Fibroblast of lung (primary cell): ENCODE data around the gene USP17L27. TPM values are rescaled to one million over a fixed set of nuclear protein-coding genes. Genes with fewer than 3 reads are reported as not detected.
"Not testable (repeated sequence)": the region's sequence is repeated elsewhere in the genome, so short reads cannot be mapped to it uniquely, and the experiment has no call there.

ENCODE experiments used
- DNase-seq, 2 donors: peaks; one replicate each; pipeline versions ENCODE4 v3.0.0 to v3.0.0-alpha.2; 2010; ENCODE audit warnings: low read depth in 2 of 2
- H2AFZ ChIP-seq: 2 replicates; pipeline ENCODE4 v1.5.1; 2012; ENCODE audit warnings: low read length, control low read depth, inconsistent platforms
- H3K27ac ChIP-seq: 2 replicates; pipeline ENCODE4 v1.5.1; 2011; ENCODE audit warnings: low read length, control low read depth; ENCODE audit not compliant: insufficient read depth
- H3K27me3 ChIP-seq: 2 replicates; pipeline ENCODE4 v1.5.1; 2011; ENCODE audit warnings: mild to moderate bottlenecking, low read length; ENCODE audit not compliant: control insufficient read depth, insufficient read depth
- H3K36me3 ChIP-seq: 2 replicates; pipeline ENCODE4 v1.5.1; 2011; ENCODE audit warnings: low read length; ENCODE audit not compliant: control insufficient read depth, insufficient read depth
- H3K4me1 ChIP-seq: 2 replicates; pipeline ENCODE4 v1.5.1; 2011; ENCODE audit warnings: low read length; ENCODE audit not compliant: control insufficient read depth, insufficient read depth; ENCODE audit errors: extremely low read depth
- H3K4me2 ChIP-seq: 2 replicates; pipeline ENCODE4 v1.5.1; 2011; ENCODE audit warnings: low read length, control low read depth; ENCODE audit not compliant: insufficient read depth; ENCODE audit errors: extremely low read depth
- H3K4me3 ChIP-seq, 4 experiments: fragments of 200-600 bp in 1 of 4; sonication (generic) in 1 of 4; replicated peaks in 1 of 4; 2 replicates each; pipeline ENCODE4 v1.5.1; 2011 to 2016; ENCODE audit warnings: low read length in 4 of 4, low read depth in 3 of 4, mild to moderate bottlenecking in 3 of 4, control low read depth in 2 of 4, inconsistent platforms in 1 of 4, mixed read lengths in 1 of 4; ENCODE audit not compliant: insufficient read depth in 1 of 4; ENCODE audit errors: control extremely low read depth in 1 of 4
- H3K79me2 ChIP-seq: 2 replicates; pipeline ENCODE4 v1.5.1; 2012; ENCODE audit warnings: mild to moderate bottlenecking, low read length, inconsistent platforms; ENCODE audit not compliant: control insufficient read depth, insufficient read depth
- H3K9ac ChIP-seq: 2 replicates; pipeline ENCODE4 v1.5.1; 2011; ENCODE audit warnings: mild to moderate bottlenecking, low read length, control low read depth; ENCODE audit not compliant: insufficient read depth
- H3K9me3 ChIP-seq: 2 replicates; pipeline ENCODE4 v1.5.1; 2012; ENCODE audit warnings: low read depth, low read length; ENCODE audit not compliant: control insufficient read depth, insufficient read depth
- H4K20me1 ChIP-seq: 2 replicates; pipeline ENCODE4 v1.5.1; 2011; ENCODE audit warnings: low read length; ENCODE audit not compliant: control insufficient read depth, insufficient read depth; ENCODE audit errors: extremely low read depth
- polyA plus RNA-seq, 2 donors: library from polyadenylated mRNA; depleted of rRNA in 1 of 2; stranded (reverse) in 1 of 2; unstranded in 1 of 2; fragments of >200 nt; gene quantifications; 2 replicates each; pipeline ENCODE4 v1.2.1, GENCODE V29; 2011 to 2012; ENCODE audit warnings: missing spikeins in 1 of 2
- total RNA-seq: library from RNA; depleted of rRNA; stranded (reverse); fragments of >200 nt; gene quantifications from 2 replicates; pipeline ENCODE4 v1.2.1, GENCODE V29; 2014

USP17L27 gene
- total and polyA plus RNA-seq, 2 donors (not counting 1 experiment from before 2014, with no cell fraction given), result not detected

DNA sequence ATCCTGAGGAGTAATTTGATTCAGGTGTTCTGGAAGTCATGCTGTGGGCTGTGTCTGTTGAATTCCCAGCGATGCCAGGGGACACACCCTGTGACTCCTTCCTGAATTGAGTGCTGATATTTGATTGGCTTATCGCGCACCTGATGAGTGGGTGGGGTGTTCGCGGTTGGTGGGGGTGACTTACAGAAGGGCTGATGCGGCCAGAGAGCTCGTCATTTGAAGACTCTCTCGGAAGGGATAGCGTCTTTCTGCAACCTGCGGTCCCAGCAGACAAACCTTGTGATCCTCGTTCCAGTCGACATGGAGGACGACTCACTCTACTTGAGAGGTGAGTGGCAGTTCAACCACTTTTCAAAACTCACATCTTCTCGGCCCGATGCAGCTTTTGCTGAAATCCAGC lies 4.6 kb downstream of the USP17L27 start, which contains the start of gene USP17L28:
TSS of gene USP17L28 (plus strand) at position 301 of the 400 bp plus-strand sequence. CDS start at position 301, 0 bp downstream.
- not testable (repeated sequence) for H3K4me1 ChIP-seq, H2AFZ ChIP-seq, H3K9ac ChIP-seq, H3K4me2 ChIP-seq, H3K27me3 ChIP-seq, DNase-seq, H3K9me3 ChIP-seq, H3K79me2 ChIP-seq, H4K20me1 ChIP-seq, H3K4me3 ChIP-seq, H3K36me3 ChIP-seq, H3K27ac ChIP-seq

- not testable (repeated sequence) for DNase-seq, H3K36me3 ChIP-seq, H3K4me3 ChIP-seq, H3K4me1 ChIP-seq, H3K9ac ChIP-seq, H2AFZ ChIP-seq, H3K27ac ChIP-seq, H3K4me2 ChIP-seq, H3K79me2 ChIP-seq, H3K27me3 ChIP-seq, H3K9me3 ChIP-seq, H4K20me1 ChIP-seq
These were observed 6.9 kb downstream of the USP17L27 start for GRCh38 chr4:9350866-9351265.

DNA sequence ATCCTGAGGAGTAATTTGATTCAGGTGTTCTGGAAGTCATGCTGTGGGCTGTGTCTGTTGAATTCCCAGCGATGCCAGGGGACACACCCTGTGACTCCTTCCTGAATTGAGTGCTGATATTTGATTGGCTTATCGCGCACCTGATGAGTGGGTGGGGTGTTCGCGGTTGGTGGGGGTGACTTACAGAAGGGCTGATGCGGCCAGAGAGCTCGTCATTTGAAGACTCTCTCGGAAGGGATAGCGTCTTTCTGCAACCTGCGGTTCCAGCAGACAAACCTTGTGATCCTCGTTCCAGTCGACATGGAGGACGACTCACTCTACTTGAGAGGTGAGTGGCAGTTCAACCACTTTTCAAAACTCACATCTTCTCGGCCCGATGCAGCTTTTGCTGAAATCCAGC lies 9.4 kb downstream of the USP17L27 start, which contains the start of gene USP17L29:
TSS of gene USP17L29 (plus strand) at position 301 of the 400 bp plus-strand sequence. CDS start at position 301, 0 bp downstream.
- not testable (repeated sequence) for H3K27me3 ChIP-seq

DNA sequence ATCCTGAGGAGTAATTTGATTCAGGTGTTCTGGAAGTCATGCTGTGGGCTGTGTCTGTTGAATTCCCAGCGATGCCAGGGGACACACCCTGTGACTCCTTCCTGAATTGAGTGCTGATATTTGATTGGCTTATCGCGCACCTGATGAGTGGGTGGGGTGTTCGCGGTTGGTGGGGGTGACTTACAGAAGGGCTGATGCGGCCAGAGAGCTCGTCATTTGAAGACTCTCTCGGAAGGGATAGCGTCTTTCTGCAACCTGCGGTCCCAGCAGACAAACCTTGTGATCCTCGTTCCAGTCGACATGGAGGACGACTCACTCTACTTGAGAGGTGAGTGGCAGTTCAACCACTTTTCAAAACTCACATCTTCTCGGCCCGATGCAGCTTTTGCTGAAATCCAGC lies 18.9 kb downstream of the USP17L27 start, which contains the start of gene USP17L30:
TSS of gene USP17L30 (plus strand) at position 301 of the 400 bp plus-strand sequence. CDS start at position 301, 0 bp downstream.
- H3K27ac ChIP-seq, H4K20me1 ChIP-seq, H3K4me1 ChIP-seq, H3K4me2 ChIP-seq, DNase-seq, H2AFZ ChIP-seq, H3K4me3 ChIP-seq, H3K79me2 ChIP-seq, H3K9ac ChIP-seq, H3K27me3 ChIP-seq, H3K36me3 ChIP-seq, H3K9me3 ChIP-seq: not testable (repeated sequence)

More for the DNA sequence above, 9.4 kb downstream of the USP17L27 start, which contains the start of gene USP17L29:
- H3K4me2 ChIP-seq, H3K79me2 ChIP-seq, H4K20me1 ChIP-seq, H2AFZ ChIP-seq, DNase-seq, H3K27ac ChIP-seq, H3K9me3 ChIP-seq, H3K9ac ChIP-seq, H3K4me3 ChIP-seq, H3K4me1 ChIP-seq, H3K36me3 ChIP-seq: not testable (repeated sequence)

GRCh38 chr4:9379881-9380280 lies 35.9 kb downstream of the USP17L27 start:
- not testable (repeated sequence) for H4K20me1 ChIP-seq

More at GRCh38 chr4:9379881-9380280, 35.9 kb downstream of the USP17L27 start:
- H3K9ac ChIP-seq, H2AFZ ChIP-seq, H3K27me3 ChIP-seq, DNase-seq, H3K36me3 ChIP-seq, H3K4me2 ChIP-seq, H3K9me3 ChIP-seq, H3K4me1 ChIP-seq, H3K79me2 ChIP-seq, H3K27ac ChIP-seq, H3K4me3 ChIP-seq: not testable (repeated sequence)
